ENCODE measurements around the gene PDE7B.

Gene PDE7B

GRCh38 chr6:135887069-135887468 is 35.6 kb downstream of the PDE7B start:
- DNase-seq (ENCODE audit: low read depth, low spot score), result no peak

GRCh38 chr6:135888818-135889217 is 37.3 kb downstream of the PDE7B start:
- no peak for DNase-seq (ENCODE audit: low read depth, low spot score)

- DNase-seq (ENCODE audit: low read depth, low spot score), result no peak
These were observed 39.4 kb downstream of the PDE7B start for GRCh38 chr6:135890876-135891275.

GRCh38 chr6:135891710-135892109 is 40.2 kb downstream of the PDE7B start:
- DNase-seq (ENCODE audit: low read depth, low spot score), result no peak

- DNase-seq (ENCODE audit: low read depth, low spot score), result no peak
These were observed 43.9 kb downstream of the PDE7B start for GRCh38 chr6:135895231-135895911.

GRCh38 chr6:135897087-135897486 is 45.6 kb downstream of the PDE7B start:
- no peak for DNase-seq (ENCODE audit: low read depth, low spot score)

- DNase-seq (ENCODE audit: low read depth, low spot score), result peak; percentile 72
These were observed 50.4 kb downstream of the PDE7B start for GRCh38 chr6:135901774-135902524.

- no peak for DNase-seq (ENCODE audit: low read depth, low spot score)
These were observed 51.3 kb downstream of the PDE7B start for GRCh38 chr6:135902756-135903331.

- no peak for DNase-seq (ENCODE audit: low read depth, low spot score)
These were observed 53.2 kb downstream of the PDE7B start for GRCh38 chr6:135904666-135905065.

GRCh38 chr6:135905604-135906300 is 54.3 kb downstream of the PDE7B start:
- DNase-seq (ENCODE audit: low read depth, low spot score), result peak; percentile 36

- peak; percentile 15 for DNase-seq (ENCODE audit: low read depth, low spot score)
These were observed 55.0 kb downstream of the PDE7B start for GRCh38 chr6:135906542-135906941.

GRCh38 chr6:135906972-135907465 is 55.5 kb downstream of the PDE7B start:
- peak; percentile 8 for DNase-seq (ENCODE audit: low read depth, low spot score)

- DNase-seq (ENCODE audit: low read depth, low spot score), result no peak
These were observed 58.4 kb downstream of the PDE7B start for GRCh38 chr6:135909737-135910387.

GRCh38 chr6:135910790-135911618 is 59.5 kb downstream of the PDE7B start:
- no peak for DNase-seq (ENCODE audit: low read depth, low spot score)

GRCh38 chr6:135913785-135914184 is 62.3 kb downstream of the PDE7B start:
- no peak for DNase-seq (ENCODE audit: low read depth, low spot score)

GRCh38 chr6:135919026-135919425 is 67.5 kb downstream of the PDE7B start:
- DNase-seq (ENCODE audit: low read depth, low spot score), result no peak

- DNase-seq (ENCODE audit: low read depth, low spot score), result peak; percentile 35
These were observed 69.2 kb downstream of the PDE7B start for GRCh38 chr6:135920689-135921088.

GRCh38 chr6:135921188-135921587 is 69.7 kb downstream of the PDE7B start:
- peak; percentile 51 for DNase-seq (ENCODE audit: low read depth, low spot score)

GRCh38 chr6:135922174-135922573 is 70.7 kb downstream of the PDE7B start:
- DNase-seq (ENCODE audit: low read depth, low spot score), result peak; percentile 91

- peak; percentile 73 for DNase-seq (ENCODE audit: low read depth, low spot score)
These were observed 71.2 kb downstream of the PDE7B start for GRCh38 chr6:135922746-135923145.

- no peak for DNase-seq (ENCODE audit: low read depth, low spot score)
These were observed 81.2 kb downstream of the PDE7B start for GRCh38 chr6:135932651-135933050.

Data from astrocyte of the hippocampus (primary cell).